ENCODE measurements around the gene SEMA5A.

- TF ChIP-seq GATA2 (CRISPR knock-in tag; IDR thresholded peaks at IDR 0.05): no peak
- no peak for TF ChIP-seq FOXM1 (IDR thresholded peaks at IDR 0.05; ENCODE audit: low read depth)
- TF ChIP-seq CTCF (IDR thresholded peaks at IDR 0.05): no peak
- no peak for TF ChIP-seq GABPA (IDR thresholded peaks at IDR 0.05; ENCODE audit: low read depth)
- no peak for TF ChIP-seq POLR2AphosphoS5 (IDR thresholded peaks at IDR 0.05; ENCODE audit: low read depth, low read length)
- TF ChIP-seq YY1 (IDR thresholded peaks at IDR 0.05; ENCODE audit: low read depth): no peak
- TF ChIP-seq, protein P1, sequence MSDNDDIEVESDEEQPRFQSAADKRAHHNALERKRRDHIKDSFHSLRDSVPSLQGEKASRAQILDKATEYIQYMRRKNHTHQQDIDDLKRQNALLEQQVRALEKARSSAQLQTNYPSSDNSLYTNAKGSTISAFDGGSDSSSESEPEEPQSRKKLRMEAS (IDR thresholded peaks at IDR 0.05; ENCODE audit: low read depth): no peak
- TF ChIP-seq TCF12 (IDR thresholded peaks at IDR 0.05): no peak
Observed at GRCh38 chr5:9168791-9169556, 376.9 kb downstream of the SEMA5A start.
